Common myeloid progenitor, CD34-positive (primary cell): ENCODE results near the gene TOP3B.

Source experiments
- CTCF ChIA-PET: fragments of 350-600 bp; sonication (Branson Sonifier 250); formaldehyde crosslinking; loops from one replicate; lab custom pipeline; 2021; ENCODE audit warnings: antibody characterized with exemption; lab: Charles Lee
- POLR2A ChIA-PET: fragments of 350-600 bp; sonication (Branson Sonifier 250); formaldehyde crosslinking; loops from one replicate; lab custom pipeline; 2021; ENCODE audit warnings: antibody characterized with exemption; lab: Charles Lee
- DNase-seq, 3 donors: peaks; one replicate each; pipeline versions ENCODE4 v3.0.0 to v3.0.0-alpha.2; 2013
- H3K27ac ChIP-seq, 2 experiments: 1 replicate in 1 of 2; 2 replicates in 1 of 2; pipeline ENCODE4 v1.7.0; 2013; ENCODE audit warnings: inconsistent platforms in 2 of 2, low read length in 2 of 2, mild to moderate bottlenecking in 2 of 2, low read depth in 1 of 2, moderate library complexity in 1 of 2; ENCODE audit not compliant: severe bottlenecking in 2 of 2, insufficient read depth in 1 of 2, poor library complexity in 1 of 2
- H3K27me3 ChIP-seq, 5 experiments: replicated peaks in 2 of 5; 1 replicate in 3 of 5; 2 replicates in 2 of 5; pipeline versions ENCODE4 v1.6.1 to v1.7.0; 2013; ENCODE audit warnings: low read length in 4 of 5, mild to moderate bottlenecking in 2 of 5, moderate library complexity in 2 of 5, inconsistent platforms in 1 of 5; ENCODE audit not compliant: insufficient read depth in 5 of 5, control insufficient read depth in 4 of 5
- H3K36me3 ChIP-seq, 4 experiments: 1 replicate in 2 of 4; 2 replicates in 2 of 4; pipeline versions ENCODE4 v1.6.1 to v1.7.0; 2013; ENCODE audit warnings: low read length in 3 of 4, control low read depth in 1 of 4, mild to moderate bottlenecking in 1 of 4; ENCODE audit not compliant: control insufficient read depth in 4 of 4, insufficient read depth in 4 of 4
- H3K4me1 ChIP-seq, 4 experiments: 1 replicate in 3 of 4; 2 replicates in 1 of 4; pipeline versions ENCODE4 v1.6.1 to v1.7.1; 2013; ENCODE audit warnings: low read length in 3 of 4, mild to moderate bottlenecking in 3 of 4, control low read depth in 1 of 4, inconsistent platforms in 1 of 4, moderate library complexity in 1 of 4; ENCODE audit not compliant: control insufficient read depth in 4 of 4, insufficient read depth in 4 of 4; ENCODE audit errors: control extremely low read depth in 1 of 4
- H3K4me3 ChIP-seq, 7 experiments: 1 replicate in 4 of 7; 2 replicates in 3 of 7; pipeline versions ENCODE4 v1.5.1 to v1.7.0; 2013; ENCODE audit warnings: mild to moderate bottlenecking in 7 of 7, low read length in 6 of 7, moderate library complexity in 6 of 7, inconsistent platforms in 2 of 7, low read depth in 2 of 7, control low read depth in 1 of 7; ENCODE audit not compliant: insufficient read depth in 4 of 7, control insufficient read depth in 1 of 7; ENCODE audit errors: extremely low read depth in 1 of 7
- H3K9me3 ChIP-seq, 5 experiments: 1 replicate in 4 of 5; 2 replicates in 1 of 5; pipeline versions ENCODE4 v1.6.1 to v1.7.1; 2013; ENCODE audit warnings: low read length in 4 of 5, mild to moderate bottlenecking in 2 of 5, inconsistent platforms in 1 of 5, low read depth in 1 of 5, moderate library complexity in 1 of 5; ENCODE audit not compliant: control insufficient read depth in 4 of 5, insufficient read depth in 2 of 5; ENCODE audit errors: control extremely low read depth in 1 of 5
- WGBS: methylation state at CpG from one replicate; pipeline ENCODE4 v1.1.5; 2013; ENCODE audit not compliant: insufficient coverage; 5-methylcytosine and 5-hydroxymethylcytosine counted together

The TOP3B gene

GRCh38 chr22:21958360-21959273 lies 24.0 kb downstream of the TOP3B start:
- Histone ChIP-seq H3K36me3 (peaks cover 11 to 55% (median 40%) of the 10 kb centered on the region in 4 experiments), H3K4me1 (no peaks in the 10 kb centered on the region), H3K4me3 (no peak overlapping the region), H3K27ac (no peak overlapping the region), H3K27me3 (no peaks in the 10 kb centered on the region), H3K9me3 (no peaks in the 10 kb centered on the region)
- WGBS, result 96% methylated on average over 18 of the region's 22 CpGs
- CTCF ChIA-PET, result interaction anchor here (1.0 to 1.3 kb wide), 2 partner anchors 9 to 20 kb away, joined by 4 to 6 read pairs; no protein-coding TSS in a partner anchor
- POLR2A ChIA-PET, result no interaction called here
- no peak for DNase-seq

- Histone ChIP-seq H3K4me3 (peak within 1 kb of the TSS; percentile 32 to 87 (median 75)), H3K9me3 (no peaks in the 10 kb centered on the region), H3K27ac (peak within 1 kb of the TSS in 1 of 2 experiments; percentile 82), H3K4me1 (peaks cover 5 to 45% (median 44%) of the 10 kb centered on the region in 4 experiments), H3K27me3 (no peaks in the 10 kb centered on the region), H3K36me3 (peaks cover 0 to 11% (median 0%) of the 10 kb centered on the region in 4 experiments)
- ChIA-PET POLR2A (interaction anchor here (0.6 to 2.9 kb wide), 3 partner anchors 10 to 17 kb away, joined by 3 to 18 read pairs (median 9); no protein-coding TSS in a partner anchor), CTCF (interaction anchor here (0.9 to 10.1 kb wide), 13 partner anchors 8 to 191 kb away, joined by 3 to 182 read pairs (median 4); no protein-coding TSS in a partner anchor)
- DNase-seq, result peak; percentile 66 to 85 (median 85)
- 30% methylated on average over 26 of the region's 58 CpGs for WGBS
Measured at GRCh38 chr22:21952586-21953571, 29.7 kb downstream of the TOP3B start, which contains the start of gene PPM1F. Gene PPM1F (minus strand): TSS chr22:21952848. CDS start chr22:21946048, 6,800 bp downstream.

GRCh38 chr22:21951931-21952465 lies 30.6 kb downstream of the TOP3B start:
- Histone ChIP-seq H3K27me3 (no peaks in the 10 kb centered on the region), H3K36me3 (peaks cover 0 to 14% (median 0%) of the 10 kb centered on the region in 4 experiments), H3K4me1 (peaks cover 11 to 54% (median 52%) of the 10 kb centered on the region in 4 experiments), H3K27ac (peak overlapping the region in 1 of 2 experiments; percentile 82), H3K4me3 (peak overlapping the region; percentile 9 to 87 (median 75)), H3K9me3 (no peaks in the 10 kb centered on the region)
- ChIA-PET CTCF (interaction anchor here (0.7 to 10.1 kb wide), 12 partner anchors 7 to 877 kb away, joined by 3 to 182 read pairs (median 4); no protein-coding TSS in a partner anchor), POLR2A (interaction anchor here (0.6 to 2.9 kb wide), 3 partner anchors 9 to 16 kb away, joined by 3 to 18 read pairs (median 9); no protein-coding TSS in a partner anchor)
- WGBS, result 1% methylated on average over 18 of the region's 29 CpGs
- DNase-seq, result peak in 1 of 3 donors; percentile 44

GRCh38 chr22:21951062-21951461 lies 31.5 kb downstream of the TOP3B start:
- H3K36me3 ChIP-seq, result peaks cover 0 to 23% (median under 1%) of the 10 kb centered on the region in 4 experiments
- no peaks in the 10 kb centered on the region for H3K27me3 ChIP-seq
- ChIA-PET POLR2A (interaction anchor here (2.9 kb wide), 1 partner anchor 13 kb away, joined by 18 read pairs; no protein-coding TSS in a partner anchor), CTCF (interaction anchor here (0.7 to 10.1 kb wide), 4 partner anchors 12 to 876 kb away, joined by 3 to 182 read pairs (median 4); no protein-coding TSS in a partner anchor)
- peak overlapping the region in 1 of 2 experiments; percentile 49 for H3K27ac ChIP-seq
- WGBS, result 83% methylated on average over 1 of the region's 7 CpGs
- no peaks in the 10 kb centered on the region for H3K9me3 ChIP-seq
- no peak for DNase-seq
- peaks cover 11 to 64% (median 62%) of the 10 kb centered on the region in 4 experiments for H3K4me1 ChIP-seq
- peak overlapping the region in 3 of 7 experiments; percentile 12 to 87 (median 78) for H3K4me3 ChIP-seq

GRCh38 chr22:21949948-21950347 lies 32.6 kb downstream of the TOP3B start:
- ChIA-PET CTCF (interaction anchor here (1.2 to 10.1 kb wide), 6 partner anchors 11 to 179 kb away, joined by 3 to 182 read pairs (median 4); partner anchors contain the start of gene TOP3B), POLR2A (interaction anchor here (0.6 to 0.7 kb wide), 2 partner anchors 12 to 175 kb away, joined by 4 read pairs; no protein-coding TSS in a partner anchor)
- no peaks in the 10 kb centered on the region for H3K27me3 ChIP-seq
- no peak for DNase-seq
- peak overlapping the region in 4 of 7 experiments; percentile 23 to 34 (median 32) for H3K4me3 ChIP-seq
- peak overlapping the region in 1 of 2 experiments; percentile 77 for H3K27ac ChIP-seq
- peaks cover 2 to 34% (median 11%) of the 10 kb centered on the region in 4 experiments for H3K36me3 ChIP-seq
- H3K4me1 ChIP-seq, result peaks cover 11 to 75% (median 73%) of the 10 kb centered on the region in 4 experiments
- WGBS, result no CpG with 5 or more reads among the region's 1 CpG
- H3K9me3 ChIP-seq, result no peaks in the 10 kb centered on the region

GRCh38 chr22:21949569-21949918 lies 33.0 kb downstream of the TOP3B start:
- Histone ChIP-seq H3K4me3 (peak overlapping the region in 3 of 7 experiments; percentile 23 to 34 (median 30)), H3K27me3 (no peaks in the 10 kb centered on the region), H3K27ac (peak overlapping the region; percentile 42 to 77), H3K36me3 (peaks cover 2 to 38% (median 13%) of the 10 kb centered on the region in 4 experiments), H3K9me3 (no peaks in the 10 kb centered on the region), H3K4me1 (peaks cover 13 to 79% (median 77%) of the 10 kb centered on the region in 4 experiments)
- ChIA-PET POLR2A (no interaction called here), CTCF (interaction anchor here (1.2 to 10.1 kb wide), 6 partner anchors 10 to 178 kb away, joined by 3 to 182 read pairs (median 4); partner anchors contain the start of gene TOP3B)
- 77% methylated on average over 8 of the region's 8 CpGs for WGBS
- DNase-seq, result no peak
